ENCODE results near the gene TNRC18.

- TF ChIP-seq POLR2AphosphoS5 (IDR thresholded peaks at IDR 0.05; ENCODE audit: low read depth, low read length), result no peak
- TF ChIP-seq RCOR1 (IDR thresholded peaks at IDR 0.05; ENCODE audit: low read length), result no peak
- TF ChIP-seq, protein P1, sequence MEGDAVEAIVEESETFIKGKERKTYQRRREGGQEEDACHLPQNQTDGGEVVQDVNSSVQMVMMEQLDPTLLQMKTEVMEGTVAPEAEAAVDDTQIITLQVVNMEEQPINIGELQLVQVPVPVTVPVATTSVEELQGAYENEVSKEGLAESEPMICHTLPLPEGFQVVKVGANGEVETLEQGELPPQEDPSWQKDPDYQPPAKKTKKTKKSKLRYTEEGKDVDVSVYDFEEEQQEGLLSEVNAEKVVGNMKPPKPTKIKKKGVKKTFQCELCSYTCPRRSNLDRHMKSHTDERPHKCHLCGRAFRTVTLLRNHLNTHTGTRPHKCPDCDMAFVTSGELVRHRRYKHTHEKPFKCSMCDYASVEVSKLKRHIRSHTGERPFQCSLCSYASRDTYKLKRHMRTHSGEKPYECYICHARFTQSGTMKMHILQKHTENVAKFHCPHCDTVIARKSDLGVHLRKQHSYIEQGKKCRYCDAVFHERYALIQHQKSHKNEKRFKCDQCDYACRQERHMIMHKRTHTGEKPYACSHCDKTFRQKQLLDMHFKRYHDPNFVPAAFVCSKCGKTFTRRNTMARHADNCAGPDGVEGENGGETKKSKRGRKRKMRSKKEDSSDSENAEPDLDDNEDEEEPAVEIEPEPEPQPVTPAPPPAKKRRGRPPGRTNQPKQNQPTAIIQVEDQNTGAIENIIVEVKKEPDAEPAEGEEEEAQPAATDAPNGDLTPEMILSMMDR (IDR thresholded peaks at IDR 0.05), result no peak
Observed at GRCh38 chr7:5470816-5471215, 47.2 kb upstream of the TNRC18 start.

Measured in SK-N-SH (cell line).